ENCODE data around the gene ACSF3. TPM values are rescaled to one million over a fixed set of nuclear protein-coding genes. Genes with fewer than 3 reads are reported as not detected.
"Not testable (repeated sequence)": the region's sequence is repeated elsewhere in the genome, so short reads cannot be mapped to it uniquely, and the experiment has no call there.

ACSF3 gene
- total RNA-seq, 1 donor from 2014 or later: 25.5 TPM

DNA sequence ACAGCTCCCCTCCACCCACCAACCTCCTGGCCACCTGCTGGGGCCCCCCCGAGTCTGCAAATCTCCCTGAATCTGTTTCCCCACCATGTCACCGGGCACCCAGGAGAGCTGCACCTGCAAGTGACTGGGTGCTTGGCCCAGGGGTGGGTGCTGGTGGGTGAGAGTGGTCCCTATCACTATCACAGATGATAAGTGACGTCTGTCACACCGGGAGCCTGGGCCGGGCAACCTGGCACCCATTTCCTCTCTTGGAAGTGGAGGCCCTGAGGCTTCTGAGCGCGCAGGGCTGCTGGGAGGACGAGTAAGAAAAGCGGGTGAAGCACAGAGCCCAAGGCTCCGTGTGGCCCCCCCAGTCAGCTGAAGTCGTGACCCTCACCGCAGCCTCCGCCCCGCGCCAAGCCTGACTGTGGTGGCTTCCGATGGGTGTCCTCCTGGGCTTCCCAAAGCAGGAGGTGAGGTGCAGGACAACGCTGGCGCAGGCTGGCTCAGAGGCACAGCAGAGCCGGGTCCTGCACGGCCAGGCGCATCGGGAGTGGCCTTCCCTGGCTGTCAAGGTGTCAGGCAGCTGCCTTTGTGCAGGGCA is 21.0 kb upstream of the ACSF3 start:
- no peak for DNase-seq (ENCODE audit: low spot score)
- no peak for ATAC-seq

DNA sequence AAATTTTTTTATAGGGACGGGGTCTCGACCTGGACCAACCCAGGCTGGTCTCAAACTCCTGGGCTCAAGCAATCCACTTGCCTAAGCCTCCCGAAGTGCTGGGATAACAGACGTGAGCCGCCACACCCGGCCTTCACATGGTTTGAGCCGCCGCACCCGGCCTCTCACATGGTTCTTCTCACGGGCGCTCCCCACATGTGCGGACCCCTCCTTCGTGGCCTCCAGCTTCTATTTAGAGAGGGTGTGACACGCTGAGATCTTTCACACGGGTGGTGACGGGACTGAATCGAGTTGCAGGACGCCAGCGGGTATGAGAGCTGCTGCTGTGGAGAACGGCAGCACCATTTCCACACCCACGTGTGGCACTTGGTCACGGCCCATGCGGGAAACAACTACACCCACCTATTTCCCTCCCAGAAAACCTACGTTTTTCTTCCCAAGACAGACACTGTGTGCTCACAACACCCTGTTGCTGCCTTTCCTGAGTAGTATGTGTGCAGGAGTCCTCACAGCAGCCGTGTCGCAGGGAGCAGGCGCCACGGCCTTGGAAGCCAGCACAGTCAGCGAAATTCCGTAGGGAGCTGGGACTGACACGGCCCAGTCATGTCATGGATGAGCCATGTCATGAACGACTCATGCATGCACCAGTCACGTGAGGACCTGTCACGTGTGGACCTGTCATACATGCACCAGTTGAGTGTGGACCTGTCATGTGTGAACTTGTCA is 20.1 kb upstream of the ACSF3 start:
- ATAC-seq (no peak), DNase-seq (ENCODE audit: low spot score) (no peak)

DNA sequence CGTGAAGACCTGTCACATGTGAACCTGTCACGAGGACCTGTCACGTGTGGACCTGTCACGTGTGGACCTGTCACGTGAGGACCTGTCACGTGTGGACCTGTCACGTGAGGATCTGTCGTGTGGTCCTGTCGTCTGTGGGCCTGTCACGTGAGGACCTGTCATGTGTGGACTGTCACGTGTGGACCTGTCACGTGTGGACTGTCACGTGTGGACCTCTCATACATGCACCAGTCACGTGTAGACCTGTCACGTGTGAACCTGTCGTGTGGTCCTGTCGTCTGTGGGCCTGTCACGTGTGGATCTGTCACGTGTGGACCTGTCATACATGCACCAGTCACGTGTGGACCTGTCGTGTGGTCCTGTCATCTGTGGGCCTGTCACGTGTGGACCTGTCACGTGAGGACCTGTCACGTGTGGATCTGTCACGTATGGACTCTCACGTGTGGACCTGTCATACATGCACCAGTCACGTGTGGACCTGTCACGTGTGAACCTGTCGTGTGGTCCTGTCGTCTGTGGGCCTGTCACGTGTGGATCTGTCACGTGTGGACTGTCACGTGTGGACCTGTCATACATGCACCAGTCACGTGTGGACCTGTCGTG is 19.5 kb upstream of the ACSF3 start:
- not testable (repeated sequence) for ATAC-seq; DNase-seq (ENCODE audit: low spot score)

DNA sequence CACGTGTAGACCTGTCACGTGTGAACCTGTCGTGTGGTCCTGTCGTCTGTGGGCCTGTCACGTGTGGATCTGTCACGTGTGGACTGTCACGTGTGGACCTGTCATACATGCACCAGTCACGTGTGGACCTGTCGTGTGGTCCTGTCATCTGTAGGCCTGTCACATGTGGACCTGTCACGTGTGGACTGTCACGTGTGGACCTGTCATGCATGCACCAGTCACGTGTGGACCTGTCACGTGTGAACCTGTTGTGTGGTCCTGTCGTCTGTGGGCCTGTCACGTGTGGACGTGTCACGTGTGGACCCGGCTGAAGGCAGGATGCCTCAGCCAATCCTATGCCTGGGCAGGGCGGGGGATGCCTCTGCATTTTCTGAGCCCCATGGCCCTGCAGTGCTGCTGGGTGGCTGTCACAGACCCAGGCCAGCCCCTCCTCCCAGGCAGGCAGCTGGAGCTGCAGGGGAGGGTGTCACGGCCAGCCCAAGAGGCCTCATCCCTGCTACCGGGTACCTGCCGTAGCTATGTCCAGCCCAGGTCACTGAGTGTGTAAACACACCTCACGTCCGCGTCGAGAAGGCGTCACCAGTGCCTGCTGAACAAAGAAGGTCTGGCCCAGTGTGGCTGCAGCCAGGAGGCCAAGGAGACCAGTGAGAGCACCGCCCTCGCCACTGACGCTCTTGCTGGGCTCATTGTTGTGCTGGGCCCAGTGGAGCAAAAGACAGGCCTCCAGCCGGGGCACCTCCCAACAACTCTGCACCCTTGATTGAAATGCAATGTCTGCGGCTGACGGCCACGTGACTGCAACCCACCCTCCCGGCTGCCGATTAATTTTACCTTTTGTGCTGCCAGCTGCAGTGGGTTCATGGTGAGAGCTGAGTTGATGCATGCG is 18.6 kb upstream of the ACSF3 start:
- no peak for DNase-seq (ENCODE audit: low spot score)
- no peak for ATAC-seq

DNA sequence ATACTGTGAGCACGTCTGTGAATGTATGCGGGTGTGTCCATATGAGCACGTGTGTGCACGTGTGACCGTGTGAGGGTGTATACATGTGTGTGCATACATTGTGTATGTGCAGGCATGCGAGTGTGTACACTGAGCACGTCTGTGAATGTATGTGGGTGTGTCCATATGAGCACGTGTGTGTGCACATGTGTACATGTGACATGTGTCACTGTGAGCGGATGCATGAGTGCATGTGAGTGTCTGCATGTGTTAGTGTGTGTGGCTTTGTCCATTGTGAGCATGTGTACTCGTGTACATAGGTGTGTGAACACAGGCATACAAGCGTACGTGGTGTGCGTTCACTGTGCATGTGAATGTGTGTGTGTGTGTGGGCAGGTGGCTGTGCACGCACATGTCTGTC is 17.5 kb upstream of the ACSF3 start:
- ATAC-seq (no peak), DNase-seq (ENCODE audit: low spot score) (no peak)

DNA sequence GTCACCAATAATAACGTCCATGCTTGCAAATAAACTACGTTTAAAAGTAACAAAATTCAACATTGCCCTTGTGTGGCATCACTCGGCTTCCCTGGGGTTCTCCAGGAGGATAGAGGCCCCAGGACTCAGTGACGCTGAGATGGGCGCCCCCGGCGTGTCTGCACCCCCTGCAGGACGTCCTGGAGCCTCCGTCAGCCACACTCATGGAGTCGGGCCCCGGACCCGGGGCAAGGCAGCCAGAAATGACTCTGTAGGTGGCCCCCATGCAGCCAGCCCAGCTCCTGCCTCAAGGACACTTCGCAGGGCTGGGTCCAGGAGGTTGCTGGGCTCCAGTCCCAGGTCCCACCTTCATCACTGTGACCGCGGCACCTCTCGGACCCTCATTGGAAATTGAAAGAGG is 16.6 kb upstream of the ACSF3 start:
- DNase-seq (ENCODE audit: low spot score) (no peak), ATAC-seq (no peak)

DNA sequence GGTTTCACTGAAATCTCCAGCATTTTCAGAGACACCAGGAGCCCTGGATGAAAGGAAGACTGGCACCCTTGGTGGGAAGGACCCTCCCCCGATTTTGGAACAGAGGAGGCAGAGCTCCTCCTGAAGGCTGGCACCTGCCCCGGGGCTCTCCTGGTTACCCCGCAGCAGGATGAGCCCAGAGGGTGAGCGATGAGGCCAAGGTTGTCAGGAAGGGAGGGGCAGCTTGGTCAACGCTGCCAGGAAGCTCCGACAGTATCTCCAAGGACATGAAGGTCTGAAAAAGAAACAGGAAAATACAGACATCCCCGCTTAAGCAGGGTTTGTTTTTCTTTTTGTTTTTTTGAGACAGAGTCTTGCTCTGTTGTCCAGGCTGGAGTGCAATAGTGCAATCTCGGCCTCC is 15.5 kb upstream of the ACSF3 start:
- DNase-seq (ENCODE audit: low spot score) (no peak), ATAC-seq (no peak)

DNA sequence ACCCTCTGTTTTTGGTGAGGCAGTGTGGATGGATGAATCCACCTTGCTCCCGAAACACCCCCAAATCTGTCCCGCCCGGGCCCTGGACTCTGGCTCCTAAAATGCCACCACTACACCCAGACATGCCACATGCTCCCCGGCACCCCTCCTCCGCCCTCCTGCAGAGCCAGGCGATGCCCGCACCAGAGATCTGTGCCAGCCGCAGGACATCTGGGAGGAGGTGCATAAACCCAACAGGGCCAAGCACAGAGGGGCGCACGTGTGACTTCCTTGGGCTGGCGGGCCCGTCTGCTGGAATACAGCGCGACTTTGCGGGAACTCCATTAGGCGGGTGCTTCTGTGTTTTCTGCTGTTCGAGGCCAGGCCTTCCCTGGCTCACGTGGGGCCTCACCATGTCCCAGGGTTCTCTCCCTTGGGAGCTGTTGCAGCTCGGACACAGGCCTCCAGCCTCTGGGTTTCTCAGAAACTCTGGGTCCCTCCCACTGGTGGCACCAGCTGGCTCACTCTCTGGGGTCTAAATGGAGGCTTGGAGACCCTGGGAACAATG is 14.1 kb upstream of the ACSF3 start:
- DNase-seq (ENCODE audit: low spot score): no peak
- ATAC-seq: no peak

DNA sequence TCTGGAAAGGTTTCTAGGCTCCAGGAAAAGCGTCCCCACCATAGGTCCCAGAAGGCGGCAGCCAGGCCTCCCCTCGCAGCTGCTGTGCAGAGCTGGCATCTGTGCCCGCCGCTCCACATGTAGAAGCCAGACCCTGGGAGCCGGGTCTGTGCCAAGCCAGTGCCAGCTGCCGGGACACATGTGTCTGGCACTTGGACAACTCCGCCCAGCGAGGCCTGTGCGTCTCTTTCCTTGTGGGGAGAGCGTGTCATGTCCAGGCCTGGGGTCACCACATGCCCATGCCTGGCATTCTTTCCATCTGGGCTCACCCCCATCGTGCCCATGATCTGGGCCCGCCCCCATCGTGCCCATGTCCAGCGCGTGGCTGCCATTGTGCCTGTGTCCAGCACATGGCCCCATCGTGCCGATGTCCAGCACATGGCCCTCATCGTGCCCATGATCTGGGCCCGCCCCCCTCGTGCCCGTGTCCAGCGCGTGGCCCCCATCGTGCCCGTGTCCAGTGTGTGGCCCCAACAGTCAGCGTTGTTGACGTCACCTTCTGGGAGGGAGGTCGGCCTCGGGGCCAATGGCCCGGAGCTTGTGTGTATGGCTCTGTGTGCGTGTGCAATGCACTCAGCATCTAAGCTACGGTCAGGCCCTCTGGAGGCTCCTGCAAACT is 13.3 kb upstream of the ACSF3 start:
- ATAC-seq (no peak), DNase-seq (ENCODE audit: low spot score) (no peak)

DNA sequence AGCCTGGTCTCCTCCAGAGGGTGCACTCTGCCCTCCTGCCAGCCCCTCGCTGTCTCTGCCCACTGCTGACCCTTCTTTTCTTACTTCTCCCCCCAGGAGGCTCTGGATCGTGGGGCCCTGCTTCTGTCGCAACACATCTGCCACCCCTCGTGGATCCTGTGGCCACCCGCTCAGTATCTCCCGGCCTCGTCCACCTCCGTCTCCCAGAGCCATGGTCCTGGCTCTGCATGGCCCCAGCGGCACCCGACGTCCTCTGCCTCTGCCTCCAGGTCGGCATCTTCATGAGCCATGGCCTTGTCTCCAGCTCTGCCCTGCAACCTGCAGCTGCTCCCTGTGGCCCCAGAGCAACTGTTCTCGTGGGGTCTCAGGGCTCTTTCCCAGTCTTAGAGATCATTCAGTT is 12.1 kb upstream of the ACSF3 start:
- no peak for ATAC-seq
- DNase-seq (ENCODE audit: low spot score): no peak

DNA sequence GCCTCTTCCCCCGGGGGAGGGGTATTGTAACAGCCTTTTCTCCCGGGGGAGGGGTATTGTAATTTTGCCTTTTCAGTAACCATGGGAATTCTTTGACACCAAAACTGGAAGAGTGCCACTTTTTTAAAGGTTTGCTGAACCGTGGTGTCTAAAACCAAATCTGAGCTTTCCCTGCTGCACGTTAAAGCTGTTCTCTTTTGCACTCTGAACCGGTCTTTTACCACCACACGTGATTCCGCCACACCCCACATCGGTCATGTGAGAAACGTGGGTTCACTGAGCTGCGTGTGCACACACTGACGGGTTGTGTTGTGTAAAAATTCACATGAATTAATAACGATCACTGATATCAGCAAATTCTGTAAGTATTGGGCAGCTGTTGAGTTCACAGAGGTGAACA is 9.2 kb upstream of the ACSF3 start:
- no peak for DNase-seq (ENCODE audit: low spot score)
- no peak for ATAC-seq

DNA sequence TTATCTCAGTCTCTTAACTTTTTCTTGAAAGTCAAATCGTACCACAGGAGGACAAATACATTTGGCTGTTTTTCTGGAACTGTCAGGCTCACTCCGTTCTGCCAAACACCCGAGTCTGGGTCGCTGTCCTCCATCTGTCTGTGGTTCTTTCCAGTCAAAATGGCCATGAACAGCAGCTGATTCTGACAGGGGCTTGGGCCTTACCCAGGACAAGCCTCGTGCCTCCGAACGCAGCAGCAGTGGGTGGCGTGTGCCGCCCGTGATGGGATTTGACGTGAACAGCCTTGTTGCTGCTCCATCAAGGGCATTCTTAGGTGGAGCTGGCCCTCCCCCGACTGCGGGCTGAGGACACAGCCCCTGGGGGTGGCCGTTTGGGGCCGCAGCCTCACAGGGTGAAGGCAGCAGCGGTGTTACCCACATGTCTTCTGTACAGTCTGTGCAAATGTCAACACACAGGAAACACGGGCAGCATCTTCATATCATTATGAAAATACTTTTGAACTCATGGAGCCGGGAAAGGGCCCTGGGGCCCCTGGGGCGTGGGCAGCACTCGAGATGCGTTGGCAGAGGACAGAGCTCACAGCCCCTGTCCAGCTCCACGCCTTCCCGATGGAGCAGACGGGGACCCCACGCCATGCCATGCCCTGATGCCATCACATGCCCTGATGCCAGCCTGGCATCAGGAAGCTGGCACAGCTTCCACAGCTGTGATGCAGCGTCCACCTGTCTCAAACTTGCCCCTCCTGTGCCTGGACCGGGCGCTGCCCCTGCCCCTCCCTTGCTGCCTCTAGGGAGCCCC is 8.6 kb upstream of the ACSF3 start:
- DNase-seq (ENCODE audit: low spot score) (no peak), ATAC-seq (no peak)

DNA sequence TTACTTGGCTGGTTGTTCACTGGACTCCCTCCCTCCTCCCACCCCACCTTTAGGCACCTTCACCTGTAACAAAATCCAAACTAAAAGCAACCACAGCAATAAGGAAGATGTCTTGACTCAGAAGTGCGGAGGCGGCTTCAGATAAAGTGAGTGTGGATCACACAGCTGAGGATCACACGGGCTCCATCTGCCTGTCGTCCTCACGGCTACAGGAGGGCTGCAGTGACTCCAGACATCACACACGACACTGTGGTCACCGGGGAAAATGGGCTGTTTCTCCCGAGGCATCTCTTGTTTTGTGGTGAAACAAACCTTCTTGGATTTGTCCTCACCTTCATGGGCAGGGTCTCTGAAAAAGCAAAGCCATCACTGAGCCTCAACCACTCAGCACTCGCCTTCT is 7.9 kb upstream of the ACSF3 start:
- no peak for DNase-seq (ENCODE audit: low spot score)
- ATAC-seq: no peak

DNA sequence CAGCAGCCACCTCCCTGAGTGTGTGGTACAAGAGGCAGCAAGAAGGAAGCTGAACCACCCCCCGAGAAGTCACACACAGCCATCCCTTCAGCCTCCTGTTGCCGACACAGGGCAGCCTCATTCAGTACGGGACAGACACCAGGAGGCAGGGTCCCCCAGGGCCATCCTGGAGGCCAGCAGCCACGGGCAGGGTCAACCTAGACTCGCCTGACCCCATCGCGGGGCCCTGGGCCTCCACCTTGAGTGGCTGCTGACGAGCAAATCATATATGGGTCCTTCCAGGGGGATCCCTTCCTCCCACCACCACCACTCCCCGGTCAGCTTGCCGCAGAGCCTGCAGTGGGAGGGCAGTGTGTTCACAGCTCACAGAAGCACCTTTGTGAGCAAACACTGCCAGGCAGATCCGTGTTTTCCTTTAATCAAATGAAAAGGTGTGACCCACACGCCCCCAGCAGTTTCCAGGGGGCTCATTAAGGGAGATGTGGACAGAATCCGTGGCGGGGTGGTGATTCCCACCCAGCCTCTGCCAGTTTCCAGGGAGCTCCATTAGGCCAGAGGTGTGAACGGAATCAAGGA is 5.6 kb upstream of the ACSF3 start:
- ATAC-seq (no peak), DNase-seq (ENCODE audit: low spot score) (no peak)

DNA sequence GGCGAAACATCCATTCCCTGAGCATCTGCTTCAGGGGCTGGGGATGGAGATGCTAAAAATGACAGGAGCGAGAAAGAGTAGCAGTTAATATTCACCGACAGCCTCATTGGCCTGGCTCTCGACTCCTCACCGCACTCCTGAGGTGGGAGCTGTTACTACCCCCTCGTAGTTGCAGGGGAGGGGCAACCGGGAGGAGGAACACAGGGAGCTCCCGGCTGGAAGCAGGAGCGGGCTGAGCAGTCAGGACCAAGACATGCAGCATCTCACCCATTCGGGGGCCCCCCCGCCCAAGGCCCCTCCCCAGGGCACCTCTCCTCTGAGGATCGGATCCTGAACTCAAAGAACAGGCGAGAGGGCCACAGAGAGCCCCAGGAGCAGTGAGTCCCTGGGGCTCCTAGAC is 4.5 kb upstream of the ACSF3 start:
- no peak for ATAC-seq
- no peak for DNase-seq (ENCODE audit: low spot score)

DNA sequence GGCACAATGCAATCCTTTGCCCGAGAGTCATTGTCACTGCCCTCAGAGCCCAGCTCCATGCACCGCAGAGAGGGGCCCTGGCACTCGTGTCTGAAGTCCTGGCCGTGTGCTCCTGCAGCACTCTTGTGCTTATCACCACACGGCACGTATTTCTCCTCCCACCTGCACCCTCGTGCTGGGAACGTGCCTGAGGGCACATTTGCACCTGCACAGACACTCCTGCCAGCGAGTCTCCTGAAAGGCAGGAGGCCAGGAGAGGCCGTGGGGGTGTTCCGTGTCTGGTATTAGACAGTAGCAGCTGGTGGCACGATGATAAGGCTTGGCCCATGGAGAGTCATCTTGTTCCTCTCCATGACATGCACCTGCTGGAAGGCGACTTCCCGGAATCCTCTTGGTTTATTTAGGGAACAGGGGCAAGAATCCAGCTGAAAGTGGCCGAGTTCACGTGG is 3.4 kb upstream of the ACSF3 start:
- DNase-seq (ENCODE audit: low spot score): no peak

DNA sequence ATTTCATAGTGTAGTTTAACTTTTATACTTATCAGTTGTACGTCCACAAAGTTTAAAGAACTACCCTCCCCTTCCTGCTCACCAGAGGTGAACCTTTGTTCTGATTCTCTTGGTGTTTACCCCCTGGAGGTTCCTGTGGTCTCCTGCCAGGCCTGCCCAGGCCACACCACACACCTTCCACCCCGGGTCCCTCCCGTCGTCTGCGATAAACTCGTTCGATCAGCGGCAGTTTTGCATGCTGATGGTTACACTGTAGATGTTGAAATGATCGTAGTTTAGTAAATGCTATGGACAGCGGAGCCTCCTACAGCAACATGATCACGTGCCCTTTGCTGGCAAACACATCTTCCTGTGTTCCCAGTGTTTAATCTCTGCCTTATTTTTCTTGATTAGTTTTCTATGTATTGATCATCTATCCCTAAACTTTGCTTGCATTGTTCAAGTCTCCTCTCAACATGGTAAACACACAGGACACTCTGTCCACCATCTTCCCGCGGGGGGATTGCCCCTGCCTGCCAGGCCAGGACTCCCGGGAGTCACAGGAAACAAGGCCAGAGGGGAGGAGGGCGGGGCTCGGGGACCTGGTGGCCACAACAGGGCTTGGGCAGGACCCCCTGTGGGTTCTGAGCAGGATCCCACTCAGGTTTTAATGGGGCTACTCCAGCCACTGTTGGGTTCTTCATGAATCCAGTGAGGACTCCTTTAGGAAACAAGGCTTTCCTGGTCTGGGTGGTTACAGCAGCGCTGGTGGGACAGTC is 2.8 kb upstream of the ACSF3 start:
- no peak for DNase-seq (ENCODE audit: low spot score)
- ATAC-seq: no peak

More for the DNA sequence above, 3.4 kb upstream of the ACSF3 start:
- no peak for ATAC-seq

DNA sequence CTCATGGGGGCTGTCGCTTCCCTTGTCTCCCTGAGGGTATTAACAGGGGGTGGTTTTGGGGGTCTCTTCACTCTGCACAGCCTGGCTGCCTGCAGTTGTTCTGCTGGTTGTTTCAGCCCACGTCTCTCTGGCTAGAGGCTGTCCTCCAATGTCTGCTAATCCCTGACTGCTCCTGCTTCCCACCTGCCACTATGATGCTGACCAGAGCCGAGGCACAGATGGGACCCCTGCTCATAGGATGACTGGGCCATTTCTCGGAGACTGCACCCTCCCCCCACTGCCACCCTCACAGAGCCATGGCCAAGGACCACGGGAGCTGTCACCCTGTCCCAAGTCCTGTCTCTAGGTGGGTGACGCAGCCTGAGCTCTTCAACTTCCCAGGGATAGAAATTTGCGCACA is 1.6 kb upstream of the ACSF3 start:
- DNase-seq (ENCODE audit: low spot score) (no peak), ATAC-seq (no peak)

DNA sequence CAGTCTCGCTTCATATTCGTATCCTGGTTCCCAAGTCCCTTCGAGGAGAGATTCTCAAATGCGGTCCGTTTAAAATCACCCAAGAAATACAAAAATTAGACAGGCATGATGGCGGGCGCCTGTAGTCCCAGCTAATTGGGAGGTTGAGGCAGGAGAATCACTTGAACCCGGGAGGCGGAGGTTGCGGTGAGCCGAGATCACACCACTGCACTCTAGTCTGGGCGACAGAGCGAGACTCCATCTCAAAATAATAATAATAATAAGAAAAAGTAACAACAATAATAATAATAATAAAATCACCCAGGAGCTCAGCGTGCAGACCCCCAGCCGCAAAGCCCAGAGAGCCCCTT is 425 bp upstream of the ACSF3 start:
- not testable (repeated sequence) for ATAC-seq; DNase-seq (ENCODE audit: low spot score)
